IMR-90 (cell line): ENCODE results near the gene RNF223. TPM values are rescaled to one million over a fixed set of nuclear protein-coding genes. Genes with fewer than 3 reads are reported as not detected.

ENCODE experiments used
- ATAC-seq: fragments of 200-7000 bp; cut with Tn5 transposase; 2 replicates; pipeline ENCODE4 v1.9.1; 2020; ENCODE audit warnings: low read depth, mild to moderate bottlenecking, moderate library complexity
- BruUV-seq: library from RNA; stranded (reverse); fragments of 400-500 nt; replicated peaks from 2 replicates; lab custom pipeline; 2021; lab: Mats Ljungman, UMichigan
- CTCF ChIA-PET: fragments of 300-600 bp; formaldehyde crosslinking; extraction: SDS; loops from one replicate; lab custom pipeline; 2021; ENCODE audit warnings: antibody characterized with exemption; lab: Yijun Ruan, JAX
- POLR2A ChIA-PET: fragments of 300-600 bp; sonication (Branson Sonifier 250); formaldehyde crosslinking; loops from one replicate; lab custom pipeline; 2022; ENCODE audit warnings: antibody characterized with exemption; ENCODE audit not compliant: unreplicated experiment; lab: Charles Lee
- DNase-seq: peaks from one replicate; pipeline ENCODE4 v3.0.0; 2013
- H2AFZ ChIP-seq: replicated peaks from 2 replicates; pipeline ENCODE3; 2013; ENCODE audit warnings: low read length, mild to moderate bottlenecking; ENCODE audit not compliant: poor library complexity
- H2AK5ac ChIP-seq: 2 replicates; pipeline ENCODE4 v1.6.1; 2013; ENCODE audit warnings: low read depth, low read length, inconsistent platforms
- H2AK9ac ChIP-seq: replicated peaks from 2 replicates; pipeline ENCODE3; 2013; ENCODE audit warnings: mild to moderate bottlenecking, low read depth, low read length, moderate library complexity; ENCODE audit not compliant: poor library complexity
- H2BK120ac ChIP-seq: 2 replicates; pipeline ENCODE4 v1.6.1; 2013; ENCODE audit warnings: low read depth, low read length, inconsistent platforms
- H2BK15ac ChIP-seq: 3 replicates; pipeline ENCODE4 v1.6.1; 2013; ENCODE audit warnings: low read depth, low read length, inconsistent platforms
- H2BK20ac ChIP-seq: 2 replicates; pipeline ENCODE4 v1.6.1; 2013; ENCODE audit warnings: low read depth, mild to moderate bottlenecking, inconsistent platforms, low read length, moderate library complexity
- H2BK5ac ChIP-seq: 2 replicates; pipeline ENCODE4 v1.6.1; 2013; ENCODE audit warnings: mild to moderate bottlenecking, low read depth, low read length, inconsistent platforms; ENCODE audit not compliant: poor library complexity, severe bottlenecking
- H3K14ac ChIP-seq: replicated peaks from 2 replicates; pipeline ENCODE4 v1.6.1; 2013; ENCODE audit warnings: low read depth, low read length, inconsistent platforms
- H3K18ac ChIP-seq: 2 replicates; pipeline ENCODE4 v1.6.1; 2013; ENCODE audit warnings: low read depth, low read length, control low read depth
- H3K23ac ChIP-seq: 2 replicates; pipeline ENCODE4 v1.6.1; 2013; ENCODE audit warnings: low read depth, low read length, inconsistent platforms
- H3K27ac ChIP-seq: 2 replicates; pipeline ENCODE4 v1.5.1; 2013; ENCODE audit warnings: mild to moderate bottlenecking, control low read depth, low read length; ENCODE audit not compliant: insufficient read depth
- H3K27me3 ChIP-seq: 2 replicates; pipeline ENCODE4 v1.6.1; 2013; ENCODE audit warnings: low read length; ENCODE audit not compliant: control insufficient read depth, insufficient read depth
- H3K36me3 ChIP-seq: 2 replicates; pipeline ENCODE4 v1.6.1; 2013; ENCODE audit warnings: low read length, mixed read lengths; ENCODE audit not compliant: control insufficient read depth, insufficient read depth
- H3K4ac ChIP-seq: 2 replicates; pipeline ENCODE4 v1.6.1; 2013; ENCODE audit warnings: low read depth, low read length, inconsistent platforms
- H3K4me1 ChIP-seq: 2 replicates; pipeline ENCODE4 v1.6.1; 2013; ENCODE audit warnings: low read length, mixed read lengths; ENCODE audit not compliant: control insufficient read depth, insufficient read depth
- H3K4me2 ChIP-seq: 2 replicates; pipeline ENCODE4 v1.6.1; 2013; ENCODE audit warnings: low read depth, mild to moderate bottlenecking, control low read depth, low read length, moderate library complexity
- H3K4me3 ChIP-seq: 2 replicates; pipeline ENCODE4 v1.5.1; 2013; ENCODE audit warnings: low read depth, mild to moderate bottlenecking, control low read depth, low read length, moderate library complexity; ENCODE audit not compliant: insufficient read depth
- H3K56ac ChIP-seq: 2 replicates; pipeline ENCODE4 v1.6.1; 2013; ENCODE audit warnings: low read length, inconsistent platforms; ENCODE audit not compliant: insufficient read depth; ENCODE audit errors: extremely low read depth
- H3K79me1 ChIP-seq, 2 experiments: 2 replicates each; pipeline ENCODE4 v1.6.1; 2013; ENCODE audit warnings: low read length in 2 of 2, inconsistent platforms in 1 of 2, low read depth in 1 of 2
- H3K9ac ChIP-seq: 2 replicates; pipeline ENCODE4 v1.6.1; 2013; ENCODE audit warnings: low read depth, low read length, control low read depth
- H3K9me1 ChIP-seq: 2 replicates; pipeline ENCODE4 v1.6.1; 2013; ENCODE audit warnings: low read length, inconsistent platforms; ENCODE audit not compliant: insufficient read depth
- H3K9me3 ChIP-seq: 2 replicates; pipeline ENCODE4 v1.6.1; 2013; ENCODE audit warnings: low read length; ENCODE audit not compliant: control insufficient read depth, insufficient read depth
- H4K20me1 ChIP-seq: 2 replicates; pipeline ENCODE4 v1.6.1; 2013; ENCODE audit warnings: low read length, inconsistent platforms; ENCODE audit not compliant: insufficient read depth
- H4K5ac ChIP-seq: 2 replicates; pipeline ENCODE4 v1.6.1; 2013; ENCODE audit warnings: mild to moderate bottlenecking, low read depth, low read length, control low read depth
- H4K8ac ChIP-seq, 2 experiments: 2 replicates each; pipeline ENCODE4 v1.6.1; 2013; ENCODE audit warnings: low read depth in 2 of 2, low read length in 2 of 2, control low read depth in 1 of 2, inconsistent platforms in 1 of 2
- H4K91ac ChIP-seq: 2 replicates; pipeline ENCODE4 v1.6.1; 2013; ENCODE audit warnings: low read depth, low read length, inconsistent platforms; ENCODE audit not compliant: insufficient read depth
- BHLHE40 ChIP-seq: fragments of 150-350 bp; IDR thresholded peaks from 2 replicates; pipeline ENCODE4 v1.6.1; 2016; ENCODE audit warnings: mild to moderate bottlenecking, low read depth, low read length
- CEBPB ChIP-seq: IDR thresholded peaks from 2 replicates; pipeline ENCODE4 v1.6.1; 2012; ENCODE audit warnings: low read depth, low read length, improper control_type of control experiment
- CHD1 ChIP-seq: IDR thresholded peaks from 2 replicates; pipeline ENCODE4 v1.6.1; 2012; ENCODE audit warnings: low read depth, low read length, improper control_type of control experiment
- CTCF ChIP-seq: conservative IDR thresholded peaks from 2 replicates; pipeline ENCODE4 v1.5.1; 2012; ENCODE audit warnings: mild to moderate bottlenecking, low read depth, low read length, improper control_type of control experiment
- FOS ChIP-seq: fragments of 150-350 bp; IDR thresholded peaks from 2 replicates; pipeline ENCODE4 v1.6.1; 2016; ENCODE audit warnings: low read depth, low read length
- MAFK ChIP-seq: IDR thresholded peaks from 2 replicates; pipeline ENCODE4 v1.6.1; 2012; ENCODE audit warnings: low read depth, low read length, improper control_type of control experiment
- MAZ ChIP-seq: IDR thresholded peaks from 2 replicates; pipeline ENCODE4 v1.6.1; 2012; ENCODE audit warnings: low read depth, mild to moderate bottlenecking, low read length, improper control_type of control experiment, moderate library complexity, borderline replicate concordance
- MXI1 ChIP-seq: IDR thresholded peaks from 2 replicates; pipeline ENCODE4 v1.6.1; 2012; ENCODE audit warnings: low read depth, mild to moderate bottlenecking, low read length, moderate library complexity, borderline replicate concordance
- NFE2L2 ChIP-seq: fragments of 150-350 bp; IDR thresholded peaks from 2 replicates; pipeline ENCODE4 v1.6.1; 2016; ENCODE audit warnings: low read depth, mild to moderate bottlenecking, low read length
- POLR2A ChIP-seq: IDR thresholded peaks from 2 replicates; pipeline ENCODE4 v1.6.1; 2012; ENCODE audit warnings: mild to moderate bottlenecking, low read depth, low read length
- RAD21 ChIP-seq: IDR thresholded peaks from 2 replicates; pipeline ENCODE4 v1.6.1; 2012; ENCODE audit warnings: low read length, improper control_type of control experiment
- RCOR1 ChIP-seq: IDR thresholded peaks from 2 replicates; pipeline ENCODE4 v1.6.1; 2012; ENCODE audit warnings: mild to moderate bottlenecking, low read length, improper control_type of control experiment; ENCODE audit not compliant: insufficient replicate concordance
- RFX5 ChIP-seq: IDR thresholded peaks from 2 replicates; pipeline ENCODE4 v1.8.0; 2012; ENCODE audit warnings: low read depth, mild to moderate bottlenecking, low read length, moderate library complexity
- SMC3 ChIP-seq: fragments of 150-350 bp; IDR thresholded peaks from 2 replicates; pipeline ENCODE4 v1.6.1; 2016; ENCODE audit warnings: low read depth, mild to moderate bottlenecking, antibody characterized with exemption, low read length, moderate library complexity
- WGBS, 2 experiments: methylation state at CpG; one replicate each; pipeline versions ENCODE4 v1.1.5 to v1.1.7; 2013; ENCODE audit warnings: missing lambda C conversion rate in 2 of 2; ENCODE audit not compliant: insufficient read length in 1 of 2; ENCODE audit errors: extremely low coverage in 2 of 2; 5-methylcytosine and 5-hydroxymethylcytosine counted together
- dilution Hi-C: fragments of 300-500 bp; cut with HindIII; formaldehyde crosslinking; loops from one replicate; pipeline ENCODE4 v1.14.3; 2018; ENCODE audit warnings: low sequenced_read_pairs; ENCODE audit not compliant: unreplicated experiment
- in situ Hi-C: fragments of 300-500 bp; cut with MboI; formaldehyde crosslinking; loops from 3 replicates; pipeline ENCODE4 v1.14.3; 2019; ENCODE audit warnings: low sequenced_read_pairs, inconsistent platforms, mixed read lengths
- intact Hi-C: fragments of 100-400 bp; cut with micrococcal nuclease; formaldehyde crosslinking; loops from 2 replicates; pipeline ENCODE4 v1.10.0; 2022
- polyA plus RNA-seq, 3 experiments: library from polyadenylated mRNA; depleted of rRNA; stranded (reverse); fragments of >200 nt; gene quantifications; 2 replicates each; pipeline ENCODE4 v1.2.3, GENCODE V29; 2012; ENCODE audit warnings: low replicate concordance in 1 of 3
- total RNA-seq: library from RNA; depleted of rRNA; stranded (reverse); fragments of >200 nt; gene quantifications from 2 replicates; pipeline ENCODE4 v1.2.3, GENCODE V29; 2012
- TF ChIP-seq, protein P1 (sequence below): fragments of 150-350 bp; IDR thresholded peaks from 2 replicates; pipeline ENCODE4 v1.6.1; 2016; ENCODE audit warnings: low read depth, mild to moderate bottlenecking, low read length, moderate library complexity, borderline replicate concordance
- TF ChIP-seq, protein P2 (sequence below): fragments of 150-350 bp; IDR thresholded peaks from 2 replicates; pipeline ENCODE4 v1.6.1; 2017; ENCODE audit warnings: mild to moderate bottlenecking, antibody characterized with exemption, low read length, low read depth

Gene RNF223
- total and polyA plus RNA-seq, 2 of the 4 experiments (the other 2 are of a cell fraction): not detected

- H4K8ac ChIP-seq: no peak overlapping the region
- DNase-seq (no peak), ATAC-seq (no peak)
- no peak overlapping the region for H3K23ac ChIP-seq
- dilution Hi-C loops: no loop called here
- no peaks in the 10 kb centered on the region for H3K9me3 ChIP-seq
- BruUV-seq: no TSS peak
- H3K79me1 ChIP-seq: peaks cover 5 to 13% of the 10 kb centered on the region in 2 experiments; a peak in 3 of 4 replicates
- no peak overlapping the region for H2AK5ac ChIP-seq
- H3K4ac ChIP-seq: no peak overlapping the region
- in situ Hi-C loops: no loop called here
- no peak for TF ChIP-seq CTCF
- TF ChIP-seq CEBPB: no peak
- no peak for TF ChIP-seq SMC3
- TF ChIP-seq RCOR1: no peak
- TF ChIP-seq CHD1: no peak
- TF ChIP-seq NFE2L2: no peak
- no peak for TF ChIP-seq BHLHE40
- TF ChIP-seq, protein P1, sequence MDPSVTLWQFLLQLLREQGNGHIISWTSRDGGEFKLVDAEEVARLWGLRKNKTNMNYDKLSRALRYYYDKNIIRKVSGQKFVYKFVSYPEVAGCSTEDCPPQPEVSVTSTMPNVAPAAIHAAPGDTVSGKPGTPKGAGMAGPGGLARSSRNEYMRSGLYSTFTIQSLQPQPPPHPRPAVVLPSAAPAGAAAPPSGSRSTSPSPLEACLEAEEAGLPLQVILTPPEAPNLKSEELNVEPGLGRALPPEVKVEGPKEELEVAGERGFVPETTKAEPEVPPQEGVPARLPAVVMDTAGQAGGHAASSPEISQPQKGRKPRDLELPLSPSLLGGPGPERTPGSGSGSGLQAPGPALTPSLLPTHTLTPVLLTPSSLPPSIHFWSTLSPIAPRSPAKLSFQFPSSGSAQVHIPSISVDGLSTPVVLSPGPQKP: no peak
- no peak for TF ChIP-seq POLR2A
- no peak for TF ChIP-seq MAFK
- no peak for TF ChIP-seq RAD21
- TF ChIP-seq MAZ: no peak
- no peak for TF ChIP-seq MXI1
- TF ChIP-seq FOS: no peak
- TF ChIP-seq, protein P2, sequence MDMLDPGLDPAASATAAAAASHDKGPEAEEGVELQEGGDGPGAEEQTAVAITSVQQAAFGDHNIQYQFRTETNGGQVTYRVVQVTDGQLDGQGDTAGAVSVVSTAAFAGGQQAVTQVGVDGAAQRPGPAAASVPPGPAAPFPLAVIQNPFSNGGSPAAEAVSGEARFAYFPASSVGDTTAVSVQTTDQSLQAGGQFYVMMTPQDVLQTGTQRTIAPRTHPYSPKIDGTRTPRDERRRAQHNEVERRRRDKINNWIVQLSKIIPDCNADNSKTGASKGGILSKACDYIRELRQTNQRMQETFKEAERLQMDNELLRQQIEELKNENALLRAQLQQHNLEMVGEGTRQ: no peak
- no peak for TF ChIP-seq RFX5
- WGBS, 2 experiments: 96% methylated on average over 11 of the region's 28 CpGs; no CpG with 5 or more reads in 1 of the 2 experiments
- POLR2A ChIA-PET: no interaction called here
- H4K5ac ChIP-seq: no peak overlapping the region
- no peak overlapping the region for H4K91ac ChIP-seq
- H3K56ac ChIP-seq: no peak overlapping the region
- no peak overlapping the region for H3K4me2 ChIP-seq
- intact Hi-C loops: no loop called here
- H3K36me3 ChIP-seq: peaks cover 77% of the 10 kb centered on the region
- no peaks in the 10 kb centered on the region for H3K27me3 ChIP-seq
- H2AK9ac ChIP-seq: no peak overlapping the region
- H3K9me1 ChIP-seq: no peaks in the 10 kb centered on the region
- no peak overlapping the region for H2BK20ac ChIP-seq
- no peak overlapping the region for H2BK5ac ChIP-seq
- no peak overlapping the region for H2AFZ ChIP-seq
- no peaks in the 10 kb centered on the region for H3K4me1 ChIP-seq
- CTCF ChIA-PET: no interaction called here
- H3K4me3 ChIP-seq: no peak overlapping the region
- no peak overlapping the region for H3K18ac ChIP-seq
- H3K9ac ChIP-seq: no peak overlapping the region
- no peak overlapping the region for H2BK120ac ChIP-seq
- H2BK15ac ChIP-seq: no peak overlapping the region
- peaks cover 7% of the 10 kb centered on the region for H4K20me1 ChIP-seq
- H3K27ac ChIP-seq: no peak overlapping the region
- no peak overlapping the region for H3K14ac ChIP-seq
These were observed 25.3 kb downstream of the RNF223 start for GRCh38 chr1:1048765-1049164.
